Prostate gland (tissue), 2 donors: ENCODE results near the gene RNF148. TPM values are rescaled to one million over a fixed set of nuclear protein-coding genes. Genes with fewer than 3 reads are reported as not detected.

ENCODE experiments used
- DNase-seq: peaks from one replicate; pipeline ENCODE4 v3.0.0-alpha.2; 2019; ENCODE audit warnings: low spot score
- H3K27ac ChIP-seq, 2 donors: fragments of 200-600 bp; sonication (generic); 2 replicates each; pipeline ENCODE4 v1.5.1; 2017 to 2019
- H3K27me3 ChIP-seq: fragments of 200-600 bp; sonication (generic); replicated peaks from 2 replicates; pipeline ENCODE4 v1.5.1; 2019; ENCODE audit not compliant: insufficient read depth
- H3K36me3 ChIP-seq, 2 donors: fragments of 200-600 bp; sonication (generic); 1 replicate in 1 of 2; 2 replicates in 1 of 2; pipeline versions ENCODE4 v1.5.1 to v1.8.1; 2017 to 2019
- H3K4me1 ChIP-seq: fragments of 200-600 bp; sonication (generic); replicated peaks from 2 replicates; pipeline ENCODE4 v1.5.1; 2019
- H3K4me3 ChIP-seq, 2 donors: fragments of 200-600 bp; sonication (generic); 2 replicates each; pipeline ENCODE4 v1.5.1; 2017 to 2019
- H3K9me3 ChIP-seq: fragments of 200-600 bp; sonication (generic); 2 replicates; pipeline ENCODE4 v1.5.1; 2017
- POLR2A ChIP-seq: fragments of 450-650 bp; IDR thresholded peaks from one replicate; pipeline ENCODE4 v1.6.1; 2016; ENCODE audit warnings: antibody characterized with exemption, mild to moderate bottlenecking
- POLR2AphosphoS5 ChIP-seq: sonication (generic); formaldehyde crosslinking; IDR thresholded peaks from one replicate; pipeline ENCODE4 v1.6.1; 2017; ENCODE audit warnings: antibody characterized with exemption
- WGBS: methylation state at CpG from one replicate; pipeline ENCODE4 v1.1.5; 2018; 5-methylcytosine and 5-hydroxymethylcytosine counted together
- intact Hi-C: fragments of 100-400 bp; cut with DNase I; formaldehyde crosslinking; loops from one replicate; pipeline ENCODE4 v1.14.2; 2022
- total RNA-seq, 2 donors: library from RNA; depleted of rRNA; stranded (reverse); fragments of >200 nt; gene quantifications; one replicate each; pipeline ENCODE4 v1.1.0, GENCODE V29; 2016
- TF ChIP-seq, protein P1 (sequence below), 4 experiments: fragments of 200-600 bp in 2 of 4; fragments of 450-650 bp in 2 of 4; sonication (generic) in 2 of 4; IDR thresholded peaks; 1 replicate in 3 of 4; 2 replicates in 1 of 4; pipeline ENCODE4 v1.5.1; 2016 to 2019; ENCODE audit warnings: antibody characterized with exemption in 4 of 4, mild to moderate bottlenecking in 2 of 4, moderate library complexity in 2 of 4

Gene RNF148
- total RNA-seq, 2 donors from 2014 or later: 2.9 to 3.4 TPM

DNA sequence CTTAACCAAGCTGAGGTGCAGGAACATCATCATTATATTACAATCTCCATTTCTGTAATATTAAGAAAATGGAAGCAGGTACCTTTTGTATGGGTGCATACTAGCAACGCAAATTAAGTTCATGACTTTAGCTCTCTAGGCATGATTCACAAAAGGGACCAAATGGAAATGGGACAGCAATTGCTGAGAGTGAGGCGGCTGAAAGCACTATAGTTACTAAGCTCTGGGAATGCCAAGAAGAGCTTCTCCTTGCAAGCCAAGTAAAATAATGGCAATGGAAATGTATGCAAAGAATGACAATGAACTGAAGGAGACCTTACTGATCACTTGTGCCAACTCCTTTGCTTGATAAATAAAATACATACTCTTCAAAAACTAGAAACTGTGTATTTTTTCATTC, 36.2 kb upstream of the RNF148 start:
- Histone ChIP-seq H3K4me1 (no peaks in the 10 kb centered on the region), H3K4me3 (no peak overlapping the region), H3K36me3 (no peaks in the 10 kb centered on the region), H3K27me3 (no peaks in the 10 kb centered on the region), H3K27ac (no peak overlapping the region), H3K9me3 (no peaks in the 10 kb centered on the region)
- TF ChIP-seq, protein P1, sequence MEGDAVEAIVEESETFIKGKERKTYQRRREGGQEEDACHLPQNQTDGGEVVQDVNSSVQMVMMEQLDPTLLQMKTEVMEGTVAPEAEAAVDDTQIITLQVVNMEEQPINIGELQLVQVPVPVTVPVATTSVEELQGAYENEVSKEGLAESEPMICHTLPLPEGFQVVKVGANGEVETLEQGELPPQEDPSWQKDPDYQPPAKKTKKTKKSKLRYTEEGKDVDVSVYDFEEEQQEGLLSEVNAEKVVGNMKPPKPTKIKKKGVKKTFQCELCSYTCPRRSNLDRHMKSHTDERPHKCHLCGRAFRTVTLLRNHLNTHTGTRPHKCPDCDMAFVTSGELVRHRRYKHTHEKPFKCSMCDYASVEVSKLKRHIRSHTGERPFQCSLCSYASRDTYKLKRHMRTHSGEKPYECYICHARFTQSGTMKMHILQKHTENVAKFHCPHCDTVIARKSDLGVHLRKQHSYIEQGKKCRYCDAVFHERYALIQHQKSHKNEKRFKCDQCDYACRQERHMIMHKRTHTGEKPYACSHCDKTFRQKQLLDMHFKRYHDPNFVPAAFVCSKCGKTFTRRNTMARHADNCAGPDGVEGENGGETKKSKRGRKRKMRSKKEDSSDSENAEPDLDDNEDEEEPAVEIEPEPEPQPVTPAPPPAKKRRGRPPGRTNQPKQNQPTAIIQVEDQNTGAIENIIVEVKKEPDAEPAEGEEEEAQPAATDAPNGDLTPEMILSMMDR (IDR thresholded peaks at IDR 0.05): no peak
- no peak for TF ChIP-seq POLR2AphosphoS5
- no peak for TF ChIP-seq POLR2A
- intact Hi-C loops: no loop called here
- WGBS: 74% methylated on average over 2 of the region's 2 CpGs
- no peak for DNase-seq

DNA sequence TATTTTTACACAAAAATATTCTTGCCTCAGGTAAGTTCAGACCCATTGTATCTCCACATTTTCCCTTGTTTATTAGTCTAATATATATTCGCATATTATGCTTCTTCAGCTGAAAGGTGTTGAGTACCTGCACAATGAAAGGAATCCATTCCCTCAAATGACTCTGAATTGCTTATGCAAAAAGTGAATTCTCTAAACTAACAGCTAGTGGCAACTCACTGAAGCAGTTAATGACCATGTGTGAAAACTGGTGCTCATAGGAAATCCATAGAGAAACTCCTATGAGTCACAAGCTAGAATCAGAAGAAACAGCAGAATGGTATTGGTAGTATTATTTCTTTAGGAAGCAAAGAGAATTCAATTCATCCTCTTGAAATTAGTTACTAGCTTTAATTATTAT, 33.5 kb upstream of the RNF148 start:
- Histone ChIP-seq H3K4me3 (no peak overlapping the region), H3K27me3 (no peaks in the 10 kb centered on the region), H3K27ac (no peak overlapping the region), H3K36me3 (no peaks in the 10 kb centered on the region), H3K9me3 (no peaks in the 10 kb centered on the region), H3K4me1 (no peaks in the 10 kb centered on the region)
- no peak for DNase-seq
- intact Hi-C loops: no loop called here
- WGBS: 100% methylated on average over 1 of the region's 1 CpG
- TF ChIP-seq, protein P1 (IDR thresholded peaks at IDR 0.05): no peak
- TF ChIP-seq POLR2A (no peak), POLR2AphosphoS5 (no peak)

DNA sequence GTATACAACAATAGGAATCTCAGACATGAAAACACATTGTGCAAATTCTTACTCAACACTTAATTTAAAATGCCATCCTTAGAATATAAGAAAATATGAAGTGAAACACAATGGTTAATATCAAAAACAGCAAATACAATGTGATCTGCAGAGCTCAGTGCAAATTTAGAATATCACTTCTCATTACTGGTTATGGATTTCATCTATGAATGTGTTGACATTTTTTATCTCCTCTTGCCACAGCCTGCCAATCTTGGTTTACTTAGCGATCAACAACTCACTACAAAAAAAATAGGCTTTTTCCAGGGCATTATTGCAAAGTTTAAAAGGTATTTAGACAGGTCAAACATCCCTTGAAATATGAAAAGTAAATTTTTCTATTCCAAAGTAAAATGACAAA, 25.0 kb upstream of the RNF148 start:
- WGBS: 90% methylated on average over 1 of the region's 1 CpG
- Histone ChIP-seq H3K4me1 (no peaks in the 10 kb centered on the region), H3K36me3 (no peaks in the 10 kb centered on the region), H3K9me3 (no peaks in the 10 kb centered on the region), H3K27ac (no peak overlapping the region), H3K27me3 (no peaks in the 10 kb centered on the region), H3K4me3 (no peak overlapping the region)
- intact Hi-C loops: no loop called here
- no peak for TF ChIP-seq POLR2AphosphoS5
- TF ChIP-seq POLR2A: no peak
- TF ChIP-seq, protein P1 (IDR thresholded peaks at IDR 0.05): no peak
- DNase-seq: no peak

DNA sequence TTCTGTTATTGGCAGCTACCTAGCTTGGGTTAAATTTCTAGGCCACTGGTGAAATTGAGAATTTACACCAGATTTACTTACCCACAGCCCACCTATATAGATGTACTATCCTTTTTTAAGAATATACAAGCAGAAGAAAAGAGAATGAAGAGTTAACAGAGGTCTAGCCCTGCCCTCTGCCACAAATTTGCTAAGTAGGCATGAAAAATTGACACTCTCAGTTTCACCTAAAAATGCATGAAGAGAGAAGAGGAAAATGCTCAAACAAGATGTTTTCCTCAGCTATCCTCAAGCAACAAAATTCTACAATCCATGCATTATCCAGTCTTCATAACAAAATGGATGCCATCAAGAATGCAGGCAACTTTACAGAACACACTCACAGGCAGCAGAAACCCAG, 24.6 kb upstream of the RNF148 start:
- H3K9me3 ChIP-seq: no peaks in the 10 kb centered on the region
- DNase-seq: no peak
- intact Hi-C loops: no loop called here

DNA sequence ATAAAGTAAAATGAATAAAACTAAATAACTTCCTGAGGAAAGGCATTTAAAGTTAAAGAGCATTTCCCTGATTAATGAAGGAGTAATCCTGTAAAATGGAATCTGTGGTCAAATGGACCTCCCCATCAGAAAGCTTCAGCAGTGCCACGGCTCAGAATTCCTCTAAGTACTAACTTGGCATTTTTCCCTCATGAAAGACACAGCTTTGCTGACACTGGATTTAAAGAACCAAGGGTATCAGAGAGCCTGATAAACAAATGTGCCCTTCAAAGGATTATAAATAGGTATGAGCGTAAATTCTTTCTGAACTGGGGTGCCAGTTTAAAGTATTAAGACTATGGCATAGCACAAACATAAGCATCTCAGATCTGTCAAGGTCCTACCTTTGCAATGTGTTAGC, 24.2 kb upstream of the RNF148 start:
- Histone ChIP-seq H3K4me3 (no peak overlapping the region), H3K27ac (no peak overlapping the region), H3K36me3 (no peaks in the 10 kb centered on the region), H3K9me3 (no peaks in the 10 kb centered on the region), H3K4me1 (no peaks in the 10 kb centered on the region), H3K27me3 (no peaks in the 10 kb centered on the region)
- no peak for DNase-seq
- TF ChIP-seq POLR2AphosphoS5 (no peak), POLR2A (no peak)
- TF ChIP-seq, protein P1 (IDR thresholded peaks at IDR 0.05): no peak
- 74% methylated on average over 2 of the region's 2 CpGs for WGBS
- intact Hi-C loops: no loop called here

More for the DNA sequence above, 24.6 kb upstream of the RNF148 start:
- no peak overlapping the region for H3K27ac ChIP-seq
- no peaks in the 10 kb centered on the region for H3K27me3 ChIP-seq
- no peaks in the 10 kb centered on the region for H3K4me1 ChIP-seq
- no peaks in the 10 kb centered on the region for H3K36me3 ChIP-seq
- no peak for TF ChIP-seq POLR2AphosphoS5
- no peak for TF ChIP-seq POLR2A
- TF ChIP-seq, protein P1 (IDR thresholded peaks at IDR 0.05): no peak
- no peak overlapping the region for H3K4me3 ChIP-seq
